A549 (cell line): ENCODE results near the gene MED12L. TPM values are rescaled to one million over a fixed set of nuclear protein-coding genes. Genes with fewer than 3 reads are reported as not detected.
A peak's percentile ranks its signal among the peaks of the same experiment; 100 is the strongest.

Source experiments
- ATAC-seq, 2 experiments: fragments of 200-7000 bp in 1 of 2; fragments of >200 bp in 1 of 2; cut with Nextera tagmentation in 1 of 2; cut with Tn5 transposase in 1 of 2; 3 replicates each; pipeline versions ENCODE4 v1.8.0 to v1.9.1; 2018 to 2020; ENCODE audit warnings: mild to moderate bottlenecking in 1 of 2, moderate library complexity in 1 of 2
- CTCF ChIA-PET: fragments of 300-600 bp; sonication (Branson Sonifier 250); formaldehyde crosslinking; extraction: SDS; loops from one replicate; lab custom pipeline; 2021; ENCODE audit warnings: antibody characterized with exemption, inconsistent platforms; lab: Yijun Ruan, JAX
- POLR2A ChIA-PET: fragments of 350-600 bp; formaldehyde crosslinking; extraction: SDS; loops from one replicate; lab custom pipeline; 2021; ENCODE audit warnings: antibody characterized with exemption, inconsistent platforms; lab: Yijun Ruan, JAX
- DNase-seq, 2 experiments: peaks; one replicate each; pipeline versions ENCODE4 v3.0.0 to v3.0.0-alpha.2; 2011 to 2016; ENCODE audit warnings: low read depth in 1 of 2, low spot score in 1 of 2
- FAIRE-seq: peaks from 2 replicates; lab custom pipeline; 2011; peaks lifted over from hg19 to GRCh38; lab: Jason Lieb, UNC
- H3K27ac ChIP-seq, 2 experiments: fragments of >200 bp; sonication (Bioruptor Twin); formaldehyde crosslinking; 3 replicates each; pipeline ENCODE4 v1.5.1; 2016 to 2017
- H3K4me1 ChIP-seq: fragments of >200 bp; sonication (Bioruptor Twin); formaldehyde crosslinking; 3 replicates; pipeline ENCODE4 v1.6.1; 2016
- H3K4me2 ChIP-seq: fragments of >200 bp; sonication (Bioruptor Twin); formaldehyde crosslinking; 3 replicates; pipeline ENCODE4 v1.6.1; 2016
- H3K4me3 ChIP-seq: fragments of >200 bp; sonication (Bioruptor Twin); formaldehyde crosslinking; 3 replicates; pipeline ENCODE4 v1.5.1; 2016
- H3K9me3 ChIP-seq: fragments of >200 bp; sonication (Bioruptor Twin); formaldehyde crosslinking; 3 replicates; pipeline ENCODE4 v1.6.1; 2016
- BHLHE40 ChIP-seq: IDR thresholded peaks from 2 replicates; pipeline ENCODE4 v1.6.1; 2012; ENCODE audit warnings: low read depth, low read length, inconsistent platforms
- CBX8 ChIP-seq: fragments of 200-600 bp; sonication (generic); IDR thresholded peaks from 2 replicates; pipeline ENCODE4 v1.6.1; 2016
- CHD2 ChIP-seq: fragments of 150-350 bp; IDR thresholded peaks from 2 replicates; pipeline ENCODE4 v1.6.1; 2014; ENCODE audit warnings: low read length; ENCODE audit not compliant: partially characterized antibody
- CTCF ChIP-seq: fragments of >200 bp; sonication (Bioruptor Twin); formaldehyde crosslinking; IDR thresholded peaks from 3 replicates; pipeline ENCODE4 v1.5.1; 2016
- EHF ChIP-seq: fragments of 250-450 bp; sonication (Bioruptor Pico); IDR thresholded peaks from 2 replicates; pipeline ENCODE4 v1.5.0; 2020; ENCODE audit warnings: mild to moderate bottlenecking
- EHMT2 ChIP-seq: fragments of 200-600 bp; sonication (generic); IDR thresholded peaks from 2 replicates; pipeline ENCODE4 v1.6.1; 2016; ENCODE audit warnings: antibody characterized with exemption, low read depth, mild to moderate bottlenecking, moderate library complexity
- ELK1 ChIP-seq: fragments of 150-350 bp; IDR thresholded peaks from 2 replicates; pipeline ENCODE4 v1.6.1; 2014; ENCODE audit warnings: low read depth, mild to moderate bottlenecking, low read length
- FOSL2 ChIP-seq, 2 experiments: fragments of 450-650 bp in 1 of 2; fragments of >200 bp in 1 of 2; sonication (Bioruptor Twin) in 1 of 2; formaldehyde crosslinking; IDR thresholded peaks; 2 replicates each; pipeline versions ENCODE4 v1.5.0 to v1.6.1; 2016 to 2020; ENCODE audit warnings: mild to moderate bottlenecking in 1 of 2, moderate library complexity in 1 of 2
- FOXS1 ChIP-seq: fragments of 250-450 bp; sonication (Bioruptor Pico); IDR thresholded peaks from 2 replicates; pipeline ENCODE4 v1.5.0; 2020; ENCODE audit warnings: mild to moderate bottlenecking, moderate library complexity
- GATA3 ChIP-seq: IDR thresholded peaks from 2 replicates; pipeline ENCODE4 v1.6.1; 2012; ENCODE audit warnings: borderline replicate concordance
- HEYL ChIP-seq: fragments of 250-450 bp; sonication (Bioruptor Pico); IDR thresholded peaks from 2 replicates; pipeline ENCODE4 v1.8.0; 2021; ENCODE audit warnings: mild to moderate bottlenecking, moderate library complexity
- HMGXB4 ChIP-seq: fragments of 250-450 bp; sonication (Bioruptor Pico); IDR thresholded peaks from 2 replicates; pipeline ENCODE4 v1.5.0; 2021; ENCODE audit warnings: mild to moderate bottlenecking, moderate library complexity, borderline replicate concordance
- HOXB13 ChIP-seq: fragments of 250-450 bp; sonication (Bioruptor Pico); IDR thresholded peaks from 2 replicates; pipeline ENCODE4 v1.5.0; 2020; ENCODE audit warnings: low read depth, mild to moderate bottlenecking, moderate library complexity
- JUN ChIP-seq, 2 experiments: fragments of >200 bp; sonication (Bioruptor Twin); formaldehyde crosslinking; IDR thresholded peaks; 2 replicates in 1 of 2; 3 replicates in 1 of 2; pipeline ENCODE4 v1.6.1; 2016 to 2017
- JUNB ChIP-seq: fragments of >200 bp; sonication (Bioruptor Twin); formaldehyde crosslinking; IDR thresholded peaks from 2 replicates; pipeline ENCODE4 v1.6.1; 2016
- KDM1A ChIP-seq: fragments of 200-600 bp; sonication (generic); IDR thresholded peaks from 2 replicates; pipeline ENCODE4 v1.6.1; 2016; ENCODE audit warnings: low read depth, mild to moderate bottlenecking
- MAZ ChIP-seq: fragments of 150-350 bp; IDR thresholded peaks from 2 replicates; pipeline ENCODE4 v1.6.1; 2014; ENCODE audit warnings: antibody characterized with exemption, low read depth, low read length, borderline replicate concordance
- MYC ChIP-seq: IDR thresholded peaks from 2 replicates; pipeline ENCODE4 v1.6.1; 2012; ENCODE audit warnings: mild to moderate bottlenecking, inconsistent platforms, low read length, improper control_type of control experiment, borderline replicate concordance
- NR3C1 ChIP-seq: fragments of >200 bp; sonication (Bioruptor Twin); formaldehyde crosslinking; IDR thresholded peaks from 3 replicates; pipeline ENCODE4 v1.6.1; 2017
- PBX3 ChIP-seq: IDR thresholded peaks from 2 replicates; pipeline ENCODE4 v1.6.1; 2012
- RAD21 ChIP-seq, 2 experiments: fragments of >200 bp in 1 of 2; sonication (Bioruptor Twin) in 1 of 2; formaldehyde crosslinking in 1 of 2; IDR thresholded peaks in 1 of 2; conservative IDR thresholded peaks in 1 of 2; 2 replicates in 1 of 2; 3 replicates in 1 of 2; pipeline ENCODE4 v1.6.1; 2012 to 2018; ENCODE audit warnings: inconsistent platforms in 1 of 2
- RFX5 ChIP-seq: fragments of 450-650 bp; IDR thresholded peaks from 2 replicates; pipeline ENCODE4 v1.7.1; 2014; ENCODE audit warnings: antibody characterized with exemption, mild to moderate bottlenecking, moderate library complexity
- SREBF2 ChIP-seq: fragments of 450-650 bp; IDR thresholded peaks from 2 replicates; pipeline ENCODE4 v1.6.1; 2014; ENCODE audit warnings: mild to moderate bottlenecking, moderate library complexity
- TP53 ChIP-seq: fragments of 250-450 bp; sonication (Bioruptor Pico); IDR thresholded peaks from 2 replicates; pipeline ENCODE4 v1.5.0; 2021; ENCODE audit warnings: mild to moderate bottlenecking, moderate library complexity
- ZSCAN20 ChIP-seq: fragments of 250-450 bp; sonication (Bioruptor Pico); IDR thresholded peaks from 2 replicates; pipeline ENCODE4 v1.8.0; 2022; ENCODE audit warnings: mild to moderate bottlenecking, moderate library complexity
- WGBS: methylation state at CpG from one replicate; pipeline ENCODE4 v1.1.6; 2017; ENCODE audit errors: missing lambda C conversion rate; 5-methylcytosine and 5-hydroxymethylcytosine counted together
- polyA plus RNA-seq, 4 experiments: library from polyadenylated mRNA; depleted of rRNA in 3 of 4; stranded (reverse); fragments of >200 nt; fragmentation: RNase III in 1 of 4; extraction: RNeasy Plus Mini Kit Qiagen cat#74134 plus additional on column Dnase treatment in 1 of 4; gene quantifications; 2 replicates in 3 of 4; 3 replicates in 1 of 4; pipeline ENCODE4 v1.2.3, GENCODE V29; 2011 to 2017

Gene MED12L
- polyA plus RNA-seq, 2 of the 4 experiments (the other 2 are of a cell fraction): 0.32 to 0.63 TPM

GRCh38 chr3:151218136-151218535 lies 132.7 kb downstream of the MED12L start:
- ChIA-PET CTCF (interaction anchor here (0.7 to 4.4 kb wide), 6 partner anchors 10 to 64 kb away, joined by 3 to 36 read pairs (median 5); no protein-coding TSS in a partner anchor), POLR2A (no interaction called here)
- Histone ChIP-seq H3K4me3 (no peak overlapping the region), H3K27ac (peak overlapping the region in 1 of 2 experiments; percentile 56; a peak in 2 of 6 replicates), H3K4me1 (peaks cover 22% of the 10 kb centered on the region), H3K4me2 (peak overlapping the region; percentile 13), H3K9me3 (no peaks in the 10 kb centered on the region)
- no peak for TF ChIP-seq KDM1A
- TF ChIP-seq ZSCAN20 (CRISPR knock-in tag): no peak
- no peak for TF ChIP-seq EHF (CRISPR knock-in tag)
- TF ChIP-seq RAD21 (conservative IDR thresholded peaks at IDR 0.05 in 1 of 2, IDR thresholded peaks at IDR 0.05 in 1 of 2): no peak
- TF ChIP-seq HEYL (CRISPR knock-in tag): no peak
- no peak for TF ChIP-seq CTCF
- TF ChIP-seq BHLHE40: no peak
- no peak for TF ChIP-seq NR3C1
- TF ChIP-seq MYC: no peak
- no peak for TF ChIP-seq CBX8
- DNase-seq (no peak), FAIRE-seq (no peak), ATAC-seq (no peak; a peak in 1 of 6 replicates)
- WGBS: 0% methylated on average over 1 of the region's 1 CpG

GRCh38 chr3:151219056-151219455 lies 133.6 kb downstream of the MED12L start:
- no peaks in the 10 kb centered on the region for H3K9me3 ChIP-seq
- no peak overlapping the region for H3K4me3 ChIP-seq
- peak; percentile 10 to 25 for DNase-seq
- WGBS: 0% methylated on average over 1 of the region's 1 CpG
- no peak for FAIRE-seq
- ChIA-PET POLR2A (interaction anchor here (0.7 kb wide), 1 partner anchor 14 kb away, joined by 4 read pairs; no protein-coding TSS in a partner anchor), CTCF (interaction anchor here (0.7 to 4.4 kb wide), 5 partner anchors 9 to 220 kb away, joined by 3 to 36 read pairs (median 12); no protein-coding TSS in a partner anchor)
- ATAC-seq: peak; percentile 62 to 70
- H3K4me1 ChIP-seq: peaks cover 22% of the 10 kb centered on the region
- peak overlapping the region; percentile 30; the same call in 2 of the 3 replicates for H3K4me2 ChIP-seq
- H3K27ac ChIP-seq: no peak overlapping the region
- TF ChIP-seq JUNB: peak; percentile 53
- TF ChIP-seq TP53 (CRISPR knock-in tag): no peak
- peak; percentile 14; the same call in 1 of the 2 replicates for TF ChIP-seq GATA3
- TF ChIP-seq FOSL2 (IDR thresholded peaks at IDR 0.05): 0 out of 2 replicates have a peak, but pooled peaks have one; percentile 36
- TF ChIP-seq FOSL2 (CRISPR knock-in tag; IDR thresholded peaks at IDR 0.05): peak; percentile 48; the same call in 1 of the 2 replicates
- no peak for TF ChIP-seq JUN (IDR thresholded peaks at IDR 0.05)

- Histone ChIP-seq H3K4me2 (no peak overlapping the region), H3K4me1 (peaks cover 37% of the 10 kb centered on the region), H3K4me3 (no peak overlapping the region), H3K9me3 (no peaks in the 10 kb centered on the region), H3K27ac (no peak overlapping the region)
- DNase-seq (no peak), FAIRE-seq (no peak), ATAC-seq (no peak)
- TF ChIP-seq RFX5: no peak
- no peak for TF ChIP-seq PBX3
- no peak for TF ChIP-seq EHMT2
- TF ChIP-seq ELK1: no peak
- TF ChIP-seq SREBF2: no peak
- TF ChIP-seq HOXB13: no peak
- no peak for TF ChIP-seq FOXS1 (CRISPR knock-in tag)
- no peak for TF ChIP-seq MAZ
- no peak for TF ChIP-seq HMGXB4 (CRISPR knock-in tag)
- no peak for TF ChIP-seq CHD2
- WGBS: 78% methylated on average over 4 of the region's 4 CpGs
- ChIA-PET CTCF (interaction anchor here (0.9 to 9.7 kb wide), 7 partner anchors 8 to 80 kb away, joined by 3 to 136 read pairs (median 4); partner anchors contain the start of gene P2RY14), POLR2A (no interaction called here)
Measured at GRCh38 chr3:151224268-151224866, 138.9 kb downstream of the MED12L start.
